Natural killer cell (primary cell): ENCODE data around the gene SPINK4. TPM values are rescaled to one million over a fixed set of nuclear protein-coding genes. Genes with fewer than 3 reads are reported as not detected.

Experiments used
- ATAC-seq, 3 donors: fragments of 150-1000 bp in 2 of 3; fragments of 200-7000 bp in 1 of 3; cut with Tn5 transposase; 1 replicate in 1 of 3; 2 replicates in 2 of 3; pipeline ENCODE4 v1.10.0; 2021; ENCODE audit warnings: mild to moderate bottlenecking in 2 of 3, moderate library complexity in 2 of 3
- DNase-seq, 2 donors: peaks; one replicate each; pipeline versions ENCODE4 v3.0.0 to v3.0.0-alpha.2; 2013 to 2021; ENCODE audit warnings: mixed read lengths in 1 of 2
- H3K27ac ChIP-seq: one replicate; pipeline ENCODE4 v1.5.1; 2013; ENCODE audit warnings: mild to moderate bottlenecking, low read length
- H3K27me3 ChIP-seq: one replicate; pipeline ENCODE4 v1.6.1; 2013; ENCODE audit warnings: low read length; ENCODE audit not compliant: control insufficient read depth, insufficient read depth
- H3K36me3 ChIP-seq: one replicate; pipeline ENCODE4 v1.6.1; 2013; ENCODE audit warnings: low read length; ENCODE audit not compliant: control insufficient read depth, insufficient read depth
- H3K4me1 ChIP-seq: one replicate; pipeline ENCODE4 v1.6.1; 2013; ENCODE audit warnings: low read length; ENCODE audit not compliant: control insufficient read depth, insufficient read depth
- H3K4me3 ChIP-seq: one replicate; pipeline ENCODE4 v1.5.1; 2013; ENCODE audit warnings: low read length
- H3K9me3 ChIP-seq: one replicate; pipeline ENCODE4 v1.6.1; 2013; ENCODE audit warnings: low read length; ENCODE audit not compliant: control insufficient read depth, insufficient read depth
- H3K27ac Mint-ChIP-seq, 2 donors: one replicate each; pipeline ENCODE4 v1.8.0; 2022; ENCODE audit warnings: mild to moderate bottlenecking in 2 of 2, mixed read lengths in 2 of 2, moderate library complexity in 1 of 2
- H3K27me3 Mint-ChIP-seq, 2 donors: one replicate each; pipeline ENCODE4 v1.8.0; 2022; ENCODE audit warnings: low read depth in 2 of 2, mixed read lengths in 2 of 2
- H3K36me3 Mint-ChIP-seq: one replicate; pipeline ENCODE4 v1.8.0; 2022; ENCODE audit warnings: mixed read lengths
- H3K4me1 Mint-ChIP-seq, 2 donors: one replicate each; pipeline ENCODE4 v1.8.0; 2022; ENCODE audit warnings: mixed read lengths in 2 of 2
- H3K4me3 Mint-ChIP-seq: one replicate; pipeline ENCODE4 v1.8.0; 2022; ENCODE audit warnings: mild to moderate bottlenecking, moderate library complexity, mixed read lengths
- H3K9me3 Mint-ChIP-seq, 2 donors: one replicate each; pipeline ENCODE4 v1.8.0; 2022; ENCODE audit warnings: mixed read lengths in 2 of 2
- WGBS: methylation state at CpG from one replicate; pipeline ENCODE4 v1.1.7; 2013; ENCODE audit warnings: missing lambda C conversion rate; ENCODE audit not compliant: insufficient coverage; 5-methylcytosine and 5-hydroxymethylcytosine counted together
- intact Hi-C: fragments of 100-400 bp; cut with micrococcal nuclease; formaldehyde crosslinking; loops from one replicate; pipeline ENCODE4 v1.14.2; 2022
- total RNA-seq, 4 donors: library from RNA; stranded (reverse); fragments of 120-200 nt in 1 of 4; gene quantifications; one replicate each; pipeline versions ENCODE4 v1.2.3 to v1.2.4, GENCODE V29; 2013 to 2022
- TF ChIP-seq, protein P1 (sequence below): fragments of 200-600 bp; IDR thresholded peaks from one replicate; pipeline ENCODE4 v1.8.0; 2022; ENCODE audit warnings: antibody characterized with exemption

The SPINK4 gene
- total RNA-seq, 3 donors from 2014 or later (not counting 1 experiment from before 2014, with no cell fraction given) = not detected

DNA sequence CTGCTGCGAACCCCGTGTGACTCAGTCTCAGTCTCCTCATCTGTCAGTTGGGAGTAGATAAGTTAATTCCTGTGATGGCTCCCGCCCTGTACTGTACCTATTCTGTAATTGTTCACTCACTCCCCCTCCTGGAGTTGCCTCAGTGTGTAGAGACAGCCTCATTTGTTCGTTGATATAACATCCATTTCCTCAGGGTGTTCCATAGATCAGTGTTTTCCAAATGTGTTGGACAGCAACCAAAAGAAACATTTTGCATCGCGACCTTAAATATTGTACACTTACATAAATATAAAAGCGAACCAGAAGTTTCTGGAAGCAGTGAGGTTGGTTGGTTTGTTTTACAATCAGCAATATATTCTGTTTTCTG, 51.0 kb downstream of the SPINK4 start:
- Mint-ChIP-seq H3K4me3 (peak overlapping the region; percentile 99), H3K27me3 (peaks cover 0 to 3% of the 10 kb centered on the region in 2 donors), H3K4me1 (peaks cover 42 to 43% of the 10 kb centered on the region in 2 donors), H3K9me3 (no peaks in the 10 kb centered on the region), H3K27ac (peak overlapping the region; percentile 100), H3K36me3 (peaks cover 8% of the 10 kb centered on the region)
- H3K9me3 ChIP-seq = no peaks in the 10 kb centered on the region
- H3K27ac ChIP-seq = peak overlapping the region; percentile 98
- ATAC-seq (no peak), DNase-seq (no peak)
- TF ChIP-seq, protein P1, sequence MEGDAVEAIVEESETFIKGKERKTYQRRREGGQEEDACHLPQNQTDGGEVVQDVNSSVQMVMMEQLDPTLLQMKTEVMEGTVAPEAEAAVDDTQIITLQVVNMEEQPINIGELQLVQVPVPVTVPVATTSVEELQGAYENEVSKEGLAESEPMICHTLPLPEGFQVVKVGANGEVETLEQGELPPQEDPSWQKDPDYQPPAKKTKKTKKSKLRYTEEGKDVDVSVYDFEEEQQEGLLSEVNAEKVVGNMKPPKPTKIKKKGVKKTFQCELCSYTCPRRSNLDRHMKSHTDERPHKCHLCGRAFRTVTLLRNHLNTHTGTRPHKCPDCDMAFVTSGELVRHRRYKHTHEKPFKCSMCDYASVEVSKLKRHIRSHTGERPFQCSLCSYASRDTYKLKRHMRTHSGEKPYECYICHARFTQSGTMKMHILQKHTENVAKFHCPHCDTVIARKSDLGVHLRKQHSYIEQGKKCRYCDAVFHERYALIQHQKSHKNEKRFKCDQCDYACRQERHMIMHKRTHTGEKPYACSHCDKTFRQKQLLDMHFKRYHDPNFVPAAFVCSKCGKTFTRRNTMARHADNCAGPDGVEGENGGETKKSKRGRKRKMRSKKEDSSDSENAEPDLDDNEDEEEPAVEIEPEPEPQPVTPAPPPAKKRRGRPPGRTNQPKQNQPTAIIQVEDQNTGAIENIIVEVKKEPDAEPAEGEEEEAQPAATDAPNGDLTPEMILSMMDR = no peak
- peaks cover 39% of the 10 kb centered on the region for H3K4me1 ChIP-seq
- 4% methylated on average over 4 of the region's 7 CpGs for WGBS
- H3K27me3 ChIP-seq = no peaks in the 10 kb centered on the region
- H3K36me3 ChIP-seq = peaks cover 28% of the 10 kb centered on the region
- intact Hi-C loops = loop anchor here (10.0 kb wide), 1 partner anchor 736 kb away; the partner anchor contains the start of genes SMIM27 and TOPORS
- H3K4me3 ChIP-seq = peak overlapping the region; percentile 82

DNA sequence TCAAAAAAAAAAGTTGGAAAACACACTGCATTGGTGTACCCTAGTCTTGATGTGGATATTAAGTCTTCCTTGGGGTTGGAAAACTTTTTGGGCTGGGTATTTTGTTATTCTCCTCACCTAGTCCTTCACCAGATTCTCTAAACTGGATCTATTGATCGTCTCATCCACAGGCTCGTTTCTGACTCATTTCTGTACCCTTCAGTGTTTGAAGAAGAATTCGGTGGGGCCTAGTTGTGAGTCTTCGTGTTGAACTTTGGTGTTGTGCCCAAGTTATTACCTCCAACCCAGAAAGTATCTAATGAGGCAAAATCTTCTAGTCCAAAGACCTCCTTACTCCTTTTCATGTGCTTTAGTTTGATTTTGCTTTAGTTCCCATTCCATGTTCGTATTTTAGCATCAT, 51.9 kb downstream of the SPINK4 start:
- no peak for ATAC-seq
- Mint-ChIP-seq H3K27ac (peak overlapping the region; percentile 100), H3K27me3 (peaks cover 0 to 3% of the 10 kb centered on the region in 2 donors), H3K9me3 (no peaks in the 10 kb centered on the region), H3K4me3 (peak overlapping the region; percentile 71), H3K4me1 (peaks cover 49 to 51% of the 10 kb centered on the region in 2 donors), H3K36me3 (peaks cover 11% of the 10 kb centered on the region)
- Histone ChIP-seq H3K36me3 (peaks cover 35% of the 10 kb centered on the region), H3K4me3 (no peak overlapping the region), H3K9me3 (no peaks in the 10 kb centered on the region), H3K27me3 (no peaks in the 10 kb centered on the region), H3K4me1 (peaks cover 44% of the 10 kb centered on the region), H3K27ac (peak overlapping the region; percentile 2)
- TF ChIP-seq, protein P1 = no peak
- no peak for DNase-seq
- intact Hi-C loops = loop anchor here (10.0 kb wide), 1 partner anchor 737 kb away; the partner anchor contains the start of genes SMIM27 and TOPORS
- WGBS = 82% methylated on average over 3 of the region's 5 CpGs

DNA sequence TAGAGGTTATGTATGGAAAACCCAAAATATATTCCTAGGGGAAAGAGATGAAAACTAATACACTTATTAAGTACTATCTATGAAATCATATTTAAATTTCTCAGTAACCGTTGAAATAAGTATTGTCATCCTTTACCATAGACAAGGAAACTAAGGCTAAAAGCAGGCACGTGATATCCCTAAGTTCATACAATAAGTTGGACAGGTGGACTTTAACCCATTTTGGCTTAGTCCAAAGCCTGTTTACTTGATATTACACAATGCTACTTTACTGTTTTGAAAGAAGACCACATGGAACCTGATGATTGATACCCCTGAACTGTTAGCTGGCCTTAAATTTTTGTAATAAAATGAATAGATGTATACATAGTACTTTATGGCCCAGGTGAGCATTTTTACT, 53.8 kb downstream of the SPINK4 start:
- H3K9me3 ChIP-seq = no peaks in the 10 kb centered on the region
- Mint-ChIP-seq H3K27ac (peak overlapping the region; percentile 100), H3K36me3 (peaks cover 29% of the 10 kb centered on the region), H3K4me3 (no peak overlapping the region), H3K4me1 (peaks cover 66 to 70% of the 10 kb centered on the region in 2 donors), H3K27me3 (peaks cover 0 to 3% of the 10 kb centered on the region in 2 donors), H3K9me3 (no peaks in the 10 kb centered on the region)
- ATAC-seq (no peak), DNase-seq (no peak)
- H3K36me3 ChIP-seq = peaks cover 48% of the 10 kb centered on the region
- no peak overlapping the region for H3K4me3 ChIP-seq
- TF ChIP-seq, protein P1 = no peak
- peaks cover 49% of the 10 kb centered on the region for H3K4me1 ChIP-seq
- H3K27ac ChIP-seq = no peak overlapping the region
- 95% methylated on average over 2 of the region's 2 CpGs for WGBS
- intact Hi-C loops = loop anchor here (10.0 kb wide), 1 partner anchor 739 kb away; the partner anchor contains the start of genes SMIM27 and TOPORS
- H3K27me3 ChIP-seq = no peaks in the 10 kb centered on the region
